ENCODE data around the gene SPSB3.

The SPSB3 gene

GRCh38 chr16:1821861-1822611, 39.7 kb upstream of the SPSB3 start:
- Histone ChIP-seq H3K9me2 (replicated peaks; ENCODE audit: control insufficient read depth, low read length) (no peaks in the 10 kb centered on the region), H3K27ac (ENCODE audit: low read depth, low read length) (no peak overlapping the region), H4K20me1 (ENCODE audit: control insufficient read depth, insufficient read depth, low read depth, low read length) (no peaks in the 10 kb centered on the region), H3K4me1 (ENCODE audit: control insufficient read depth, low read length) (peaks cover 8% of the 10 kb centered on the region), H3K4me2 (ENCODE audit: low read length) (no peak overlapping the region), H3K79me2 (ENCODE audit: control insufficient read depth, low read length) (peaks cover 5% of the 10 kb centered on the region), H3K27me3 (ENCODE audit: control insufficient read depth, low read length) (no peaks in the 10 kb centered on the region), H3F3A (ENCODE audit: control insufficient read depth, insufficient read depth) (0 out of 2 replicates have a peak, but pooled peaks cover 5% of the 10 kb centered on the region), H3K9me3 (ENCODE audit: control insufficient read depth, insufficient read depth, low read length) (no peaks in the 10 kb centered on the region), H3K4me3 (ENCODE audit: low read length) (no peak overlapping the region), H3K36me3 (ENCODE audit: control insufficient read depth, low read length) (no peaks in the 10 kb centered on the region)
- TF ChIP-seq CTCF (IDR thresholded peaks at IDR 0.05; ENCODE audit: low read depth, low read length, poor library complexity, severe bottlenecking) (no peak), EZH2phosphoT487 (IDR thresholded peaks at IDR 0.05; ENCODE audit: borderline replicate concordance, low read length) (no peak)

DNA sequence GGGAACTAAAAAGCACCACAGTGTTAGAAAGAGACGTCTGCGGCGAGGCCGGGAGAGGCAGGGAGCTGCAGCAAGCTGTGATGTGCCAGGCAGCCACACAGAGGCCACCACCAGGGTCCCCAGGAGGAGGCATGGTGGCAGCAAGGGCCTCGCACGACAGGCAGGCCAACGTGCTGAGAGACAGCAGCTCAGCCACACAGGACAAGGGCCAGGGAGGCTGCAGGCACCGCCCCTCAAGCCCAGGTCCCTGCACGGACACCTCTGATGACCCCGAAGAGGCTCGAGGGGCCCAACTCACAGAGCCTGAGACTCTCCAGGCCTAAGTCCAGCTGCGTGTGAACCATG, 38.5 kb upstream of the SPSB3 start:
- Histone ChIP-seq H3K27ac (ENCODE audit: low read depth, low read length) (no peak overlapping the region), H3K4me3 (ENCODE audit: low read length) (no peak overlapping the region), H3K9me2 (replicated peaks; ENCODE audit: control insufficient read depth, low read length) (no peaks in the 10 kb centered on the region), H3F3A (ENCODE audit: control insufficient read depth, insufficient read depth) (0 out of 2 replicates have a peak, but pooled peaks cover 5% of the 10 kb centered on the region), H3K79me2 (ENCODE audit: control insufficient read depth, low read length) (peaks cover 4% of the 10 kb centered on the region), H3K4me1 (ENCODE audit: control insufficient read depth, low read length) (peaks cover 7% of the 10 kb centered on the region), H4K20me1 (ENCODE audit: control insufficient read depth, insufficient read depth, low read depth, low read length) (no peaks in the 10 kb centered on the region), H3K36me3 (ENCODE audit: control insufficient read depth, low read length) (no peaks in the 10 kb centered on the region), H3K27me3 (ENCODE audit: control insufficient read depth, low read length) (no peaks in the 10 kb centered on the region), H3K4me2 (ENCODE audit: low read length) (no peak overlapping the region), H3K9me3 (ENCODE audit: control insufficient read depth, insufficient read depth, low read length) (no peaks in the 10 kb centered on the region)
- no peak for TF ChIP-seq EZH2phosphoT487 (IDR thresholded peaks at IDR 0.05; ENCODE audit: borderline replicate concordance, low read length)
- TF ChIP-seq CTCF (IDR thresholded peaks at IDR 0.05; ENCODE audit: low read depth, low read length, poor library complexity, severe bottlenecking): no peak

- no peaks in the 10 kb centered on the region; the same call in 1 of the 2 replicates for H3K79me2 ChIP-seq (ENCODE audit: control insufficient read depth, low read length)
- peaks cover 1% of the 10 kb centered on the region for H3K4me1 ChIP-seq (ENCODE audit: control insufficient read depth, low read length)
- H3K4me3 ChIP-seq (ENCODE audit: low read length): no peak overlapping the region
- H3K36me3 ChIP-seq (ENCODE audit: control insufficient read depth, low read length): no peaks in the 10 kb centered on the region
- 0 out of 2 replicates have a peak, but pooled peaks cover 5% of the 10 kb centered on the region for H3F3A ChIP-seq (ENCODE audit: control insufficient read depth, insufficient read depth)
- no peaks in the 10 kb centered on the region for H3K9me3 ChIP-seq (ENCODE audit: control insufficient read depth, insufficient read depth, low read length)
- no peaks in the 10 kb centered on the region for H3K27me3 ChIP-seq (ENCODE audit: control insufficient read depth, low read length)
- no peaks in the 10 kb centered on the region for H3K9me2 ChIP-seq (replicated peaks; ENCODE audit: control insufficient read depth, low read length)
- H4K20me1 ChIP-seq (ENCODE audit: control insufficient read depth, insufficient read depth, low read depth, low read length): no peaks in the 10 kb centered on the region
- no peak overlapping the region for H3K4me2 ChIP-seq (ENCODE audit: low read length)
- no peak overlapping the region for H3K27ac ChIP-seq (ENCODE audit: low read depth, low read length)
- no peak for TF ChIP-seq CTCF (IDR thresholded peaks at IDR 0.05; ENCODE audit: low read depth, low read length, poor library complexity, severe bottlenecking)
Measured at GRCh38 chr16:1820096-1820945, 38.0 kb upstream of the SPSB3 start.

All from DOHH2 (cell line).